ENCODE measurements around the gene TSPAN11.

Gene TSPAN11

DNA sequence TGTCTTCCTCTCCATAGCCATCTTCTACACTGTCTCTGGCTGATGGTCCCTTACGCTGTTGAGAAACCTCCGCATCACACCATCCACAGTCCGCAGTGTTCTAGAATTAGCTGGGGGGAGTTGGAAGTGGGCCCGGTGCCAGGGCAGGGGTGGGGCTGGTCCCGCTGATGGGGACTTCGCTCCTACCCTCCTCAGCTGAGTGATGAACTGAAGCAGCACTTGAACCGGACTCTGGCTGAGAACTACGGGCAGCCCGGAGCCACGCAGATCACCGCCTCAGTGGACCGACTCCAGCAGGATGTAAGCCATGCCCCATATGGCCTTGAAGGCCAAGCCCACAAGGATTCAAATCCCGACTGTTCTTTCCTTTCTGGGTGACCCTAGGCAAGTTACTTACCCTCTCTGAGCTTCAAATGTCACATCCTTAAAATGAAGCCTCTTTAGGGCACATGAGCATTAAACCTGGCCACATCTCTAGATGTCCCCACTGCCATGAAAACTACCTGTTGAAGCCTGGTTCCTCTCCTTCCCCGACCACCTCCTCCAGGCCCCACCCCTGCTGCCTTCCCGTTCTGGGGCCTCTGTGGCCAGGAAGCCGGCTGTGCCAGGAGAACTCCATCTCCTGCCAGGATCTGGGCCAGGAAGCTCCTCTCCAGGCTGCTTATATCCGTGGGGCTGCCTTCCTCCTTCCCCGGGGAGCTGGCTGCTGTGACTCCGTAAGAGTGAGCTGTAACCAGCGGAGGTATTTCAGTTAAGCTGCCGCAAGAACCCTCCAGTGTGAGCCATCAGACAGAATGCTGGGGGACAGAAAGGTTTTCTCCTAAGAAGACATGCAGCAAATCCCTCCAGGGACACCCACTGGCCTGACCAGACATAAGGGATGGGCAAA is 53.1 kb downstream of the TSPAN11 start:
- DNase-seq (ENCODE audit: low read depth in 2 of 2), result peak; percentile 17 to 54
- H3K4me3 ChIP-seq (replicated peaks in 1 of 2; ENCODE audit: low read depth in 2 of 2, low read length in 2 of 2), result no peak overlapping the region
- TF ChIP-seq, protein P1, sequence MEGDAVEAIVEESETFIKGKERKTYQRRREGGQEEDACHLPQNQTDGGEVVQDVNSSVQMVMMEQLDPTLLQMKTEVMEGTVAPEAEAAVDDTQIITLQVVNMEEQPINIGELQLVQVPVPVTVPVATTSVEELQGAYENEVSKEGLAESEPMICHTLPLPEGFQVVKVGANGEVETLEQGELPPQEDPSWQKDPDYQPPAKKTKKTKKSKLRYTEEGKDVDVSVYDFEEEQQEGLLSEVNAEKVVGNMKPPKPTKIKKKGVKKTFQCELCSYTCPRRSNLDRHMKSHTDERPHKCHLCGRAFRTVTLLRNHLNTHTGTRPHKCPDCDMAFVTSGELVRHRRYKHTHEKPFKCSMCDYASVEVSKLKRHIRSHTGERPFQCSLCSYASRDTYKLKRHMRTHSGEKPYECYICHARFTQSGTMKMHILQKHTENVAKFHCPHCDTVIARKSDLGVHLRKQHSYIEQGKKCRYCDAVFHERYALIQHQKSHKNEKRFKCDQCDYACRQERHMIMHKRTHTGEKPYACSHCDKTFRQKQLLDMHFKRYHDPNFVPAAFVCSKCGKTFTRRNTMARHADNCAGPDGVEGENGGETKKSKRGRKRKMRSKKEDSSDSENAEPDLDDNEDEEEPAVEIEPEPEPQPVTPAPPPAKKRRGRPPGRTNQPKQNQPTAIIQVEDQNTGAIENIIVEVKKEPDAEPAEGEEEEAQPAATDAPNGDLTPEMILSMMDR (IDR thresholded peaks at IDR 0.05; ENCODE audit: low read depth, low read length), result no peak

DNA sequence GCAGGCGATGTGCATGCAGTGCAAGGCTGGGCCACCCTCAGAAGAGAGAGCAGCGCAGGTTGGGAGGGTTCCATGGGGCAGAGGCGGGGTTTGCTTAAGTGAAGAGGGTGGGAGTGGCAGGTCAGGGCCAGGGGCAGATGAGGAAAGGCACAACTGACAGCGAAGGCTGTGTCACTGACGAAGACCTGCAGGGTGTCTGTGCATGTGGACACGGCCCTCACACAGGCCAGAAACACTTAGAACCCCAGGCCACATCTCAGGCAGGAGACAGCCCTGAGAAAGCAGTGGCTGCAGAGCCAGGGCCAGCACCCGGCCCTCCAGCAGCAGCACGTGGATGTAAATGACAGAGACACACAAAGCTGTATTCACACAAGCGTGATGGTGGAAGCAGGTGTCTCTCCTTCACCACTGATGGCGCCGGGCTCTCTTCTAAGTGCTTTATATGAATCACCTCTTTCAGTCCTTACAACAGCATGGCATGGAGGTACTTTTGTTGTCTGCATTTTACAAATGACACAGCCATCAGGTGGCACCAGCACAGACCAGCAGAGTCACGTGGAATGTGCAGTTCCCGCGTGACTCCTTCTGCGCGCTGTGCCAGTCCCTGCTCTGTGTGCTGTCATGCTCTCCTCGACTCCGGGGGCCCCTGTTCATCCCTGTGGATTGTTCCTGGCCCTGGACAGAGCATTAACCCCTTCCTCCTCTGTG is 54.6 kb downstream of the TSPAN11 start:
- H3K4me3 ChIP-seq (replicated peaks in 1 of 2; ENCODE audit: low read depth in 2 of 2, low read length in 2 of 2), result no peak overlapping the region
- no peak for DNase-seq (ENCODE audit: low read depth in 2 of 2)
- TF ChIP-seq, protein P1 (IDR thresholded peaks at IDR 0.05; ENCODE audit: low read depth, low read length), result no peak

DNA sequence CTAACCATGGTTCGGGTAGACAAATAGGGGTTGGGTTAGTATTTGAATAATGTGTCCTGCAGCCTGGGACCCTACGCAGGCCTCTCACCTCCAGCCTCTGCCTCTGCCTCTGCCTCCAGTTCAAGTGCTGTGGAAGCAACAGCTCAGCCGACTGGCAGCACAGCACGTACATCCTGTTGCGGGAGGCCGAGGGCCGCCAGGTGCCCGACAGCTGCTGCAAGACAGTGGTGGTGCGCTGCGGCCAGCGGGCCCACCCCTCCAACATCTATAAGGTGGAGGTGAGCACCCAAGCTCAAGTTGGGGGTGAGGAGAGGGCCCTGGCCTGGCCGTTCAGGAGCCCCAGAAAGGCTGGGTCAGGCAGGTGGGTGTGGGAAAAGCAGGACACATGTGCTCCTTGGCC is 55.9 kb downstream of the TSPAN11 start:
- H3K4me3 ChIP-seq (replicated peaks in 1 of 2; ENCODE audit: low read depth in 2 of 2, low read length in 2 of 2), result no peak overlapping the region
- no peak for DNase-seq (ENCODE audit: low read depth in 2 of 2)
- TF ChIP-seq, protein P1 (IDR thresholded peaks at IDR 0.05; ENCODE audit: low read depth, low read length), result no peak

DNA sequence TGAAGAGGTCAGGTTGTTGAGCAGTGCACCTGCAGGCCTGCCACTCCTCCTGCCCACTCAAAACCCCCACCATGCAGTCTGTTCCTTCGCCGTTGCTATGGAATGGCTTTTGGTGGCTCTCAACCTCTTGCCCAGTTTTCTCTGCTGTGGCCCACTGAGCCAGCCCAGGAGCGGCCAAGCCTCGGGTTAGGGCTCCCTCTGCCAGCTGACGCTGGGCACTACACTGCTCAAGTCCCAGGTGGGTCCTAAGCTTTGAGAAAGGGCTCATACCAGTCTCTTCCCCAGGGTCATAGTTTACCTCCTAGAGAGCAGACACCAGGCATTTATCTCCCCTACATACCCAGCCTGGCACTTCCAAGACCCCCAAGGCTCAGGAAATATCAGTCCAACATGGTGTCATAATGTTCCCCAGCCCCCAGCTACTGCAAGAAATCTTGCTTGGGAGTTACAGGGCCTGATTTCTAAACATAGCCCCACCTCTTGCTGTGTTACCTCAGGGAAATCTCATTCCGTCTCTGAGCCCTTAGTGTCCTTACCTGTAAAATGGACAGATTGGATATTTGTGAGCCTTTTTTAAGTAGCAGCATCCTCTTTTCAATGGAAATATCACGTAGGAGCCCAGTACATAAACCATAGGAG is 59.4 kb downstream of the TSPAN11 start:
- TF ChIP-seq, protein P1 (IDR thresholded peaks at IDR 0.05; ENCODE audit: low read depth, low read length), result peak; percentile 89
- no peak overlapping the region for H3K4me3 ChIP-seq (replicated peaks in 1 of 2; ENCODE audit: low read depth in 2 of 2, low read length in 2 of 2)
- peak; percentile 58 to 75 for DNase-seq (ENCODE audit: low read depth in 2 of 2)

DNA sequence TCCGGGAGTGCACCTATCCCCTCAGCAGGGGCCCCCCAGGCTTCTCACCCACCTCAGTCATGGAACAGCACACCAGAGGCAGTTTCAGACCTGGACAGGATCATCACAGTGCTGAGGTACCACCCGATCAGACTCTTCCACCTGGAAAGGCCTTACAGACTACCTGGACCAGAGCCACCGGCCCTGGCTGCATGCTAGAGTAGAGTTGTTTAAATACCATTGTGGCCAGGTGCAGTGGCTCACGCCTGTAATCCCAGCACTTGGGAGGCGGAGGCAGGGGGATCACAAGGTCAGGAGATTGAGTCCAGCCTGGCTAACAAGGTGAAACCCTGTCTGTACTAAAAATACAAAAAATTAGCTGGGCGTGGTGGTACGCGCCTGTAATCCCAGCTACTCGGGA is 61.5 kb downstream of the TSPAN11 start:
- no peak for DNase-seq (ENCODE audit: low read depth in 2 of 2)
- TF ChIP-seq, protein P1 (IDR thresholded peaks at IDR 0.05; ENCODE audit: low read depth, low read length), result no peak
- no peak overlapping the region for H3K4me3 ChIP-seq (replicated peaks in 1 of 2; ENCODE audit: low read depth in 2 of 2, low read length in 2 of 2)

DNA sequence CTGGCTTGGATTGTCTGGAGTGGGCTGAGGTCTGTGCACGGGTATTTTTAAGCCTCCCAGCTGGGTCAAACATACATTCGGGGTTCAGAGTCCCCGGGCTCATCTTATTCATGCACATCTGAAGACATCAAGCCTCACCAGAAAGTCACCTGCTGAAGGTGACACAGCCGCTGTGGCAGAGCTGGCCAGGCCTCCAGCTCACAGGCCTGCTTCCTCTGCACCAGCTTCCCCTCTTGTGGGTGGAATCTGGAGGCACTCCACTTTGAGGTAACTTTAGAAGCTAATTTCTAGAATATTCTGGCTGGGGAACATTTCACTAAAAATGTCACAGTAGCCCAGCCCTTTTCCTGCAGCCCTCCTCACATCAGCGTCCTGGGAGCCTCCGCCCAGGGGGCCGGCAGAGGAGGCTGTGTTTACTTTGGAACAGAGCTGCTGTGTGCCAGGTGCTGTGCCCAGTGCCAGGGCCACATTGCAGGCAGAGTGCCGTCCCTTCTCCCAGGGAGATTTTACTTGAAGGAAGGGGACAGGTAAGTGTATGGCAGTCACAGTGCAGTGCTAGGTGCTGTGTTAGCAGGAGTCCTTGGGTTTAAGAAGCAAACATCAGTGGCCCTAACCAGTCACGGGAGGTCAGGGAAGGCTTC is 62.2 kb downstream of the TSPAN11 start:
- DNase-seq (ENCODE audit: low read depth in 2 of 2), result no peak
- TF ChIP-seq, protein P1 (IDR thresholded peaks at IDR 0.05; ENCODE audit: low read depth, low read length), result no peak
- H3K4me3 ChIP-seq (replicated peaks in 1 of 2; ENCODE audit: low read depth in 2 of 2, low read length in 2 of 2), result no peak overlapping the region

Measured in cardiac fibroblast (primary cell).